HG03439 (cell line): ENCODE measurements around the gene PLXNB1.

Source experiments
- ATAC-seq: cut with Tn5 transposase; IDR thresholded peaks from one replicate; pipeline ENCODE4 v1.9.1; 2021; ENCODE audit warnings: mild to moderate bottlenecking, moderate library complexity; ENCODE audit not compliant: unreplicated experiment

Gene PLXNB1

GRCh38 chr3:48435223-48435595, 5.3 kb upstream of the PLXNB1 start:
- ATAC-seq: no peak

DNA sequence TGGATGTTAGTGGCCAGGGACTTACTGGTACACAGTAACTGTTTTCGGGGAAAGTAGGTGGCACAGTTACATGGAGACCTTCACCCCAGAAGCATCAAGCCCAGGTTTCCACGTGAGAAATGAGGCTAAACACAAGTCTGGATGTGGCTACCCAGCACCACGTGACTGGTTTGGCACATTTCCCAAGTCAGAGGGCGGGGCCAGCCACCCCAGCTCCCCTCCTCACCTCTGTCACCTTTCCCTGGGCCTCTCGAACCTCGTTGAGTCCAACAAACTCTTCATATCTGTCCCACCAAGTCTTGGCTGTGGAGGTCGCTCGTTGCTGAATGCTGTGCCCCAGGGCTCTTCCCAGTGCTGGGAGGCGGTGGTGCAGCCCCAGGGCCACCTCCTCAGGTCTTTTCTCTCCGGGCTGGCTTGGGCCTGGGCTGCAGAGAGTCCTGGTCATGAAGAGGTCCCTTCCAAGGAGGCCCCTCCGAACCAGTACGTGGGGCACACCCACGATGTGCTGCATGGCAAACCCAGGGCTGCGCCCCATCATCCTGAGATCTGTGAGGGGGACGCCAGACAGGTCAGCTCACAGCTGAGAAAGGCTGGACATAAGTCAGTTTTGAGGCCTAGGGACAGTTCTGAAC, 4.8 kb upstream of the PLXNB1 start:
- ATAC-seq: no peak

DNA sequence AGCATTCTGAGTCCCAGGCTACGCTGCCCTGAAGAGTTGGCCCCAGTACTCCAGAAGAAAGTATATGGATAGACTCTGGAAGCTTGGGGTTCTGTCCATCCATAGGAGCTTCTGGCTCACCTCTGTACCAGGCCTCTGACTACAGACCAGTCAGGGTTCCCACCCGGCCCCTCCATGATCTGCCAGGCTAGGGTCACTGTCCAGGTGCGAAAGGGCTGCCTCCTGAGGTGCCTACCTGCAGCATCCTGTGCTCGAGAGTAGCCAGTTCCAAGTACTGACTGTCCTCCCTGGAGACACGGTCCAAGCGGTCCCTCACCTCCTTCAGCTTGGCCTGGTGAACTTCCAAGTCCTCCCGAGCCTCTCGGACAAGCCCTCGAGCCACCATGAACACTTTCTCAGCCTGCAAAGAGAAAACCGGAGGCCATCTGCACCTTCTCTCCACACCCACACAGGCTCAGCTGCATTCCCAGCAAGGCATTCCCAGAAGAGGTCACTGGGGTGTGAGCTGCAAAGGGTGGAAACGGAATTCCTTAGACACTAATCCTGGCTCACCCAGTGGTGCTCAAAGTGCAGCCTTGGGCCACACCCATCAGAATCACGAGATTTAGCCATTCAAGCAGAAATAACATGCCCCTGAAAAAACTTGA, 3.7 kb upstream of the PLXNB1 start:
- no peak for ATAC-seq

- ATAC-seq: no peak
Measured at GRCh38 chr3:48432411-48433371, 2.8 kb upstream of the PLXNB1 start.

DNA sequence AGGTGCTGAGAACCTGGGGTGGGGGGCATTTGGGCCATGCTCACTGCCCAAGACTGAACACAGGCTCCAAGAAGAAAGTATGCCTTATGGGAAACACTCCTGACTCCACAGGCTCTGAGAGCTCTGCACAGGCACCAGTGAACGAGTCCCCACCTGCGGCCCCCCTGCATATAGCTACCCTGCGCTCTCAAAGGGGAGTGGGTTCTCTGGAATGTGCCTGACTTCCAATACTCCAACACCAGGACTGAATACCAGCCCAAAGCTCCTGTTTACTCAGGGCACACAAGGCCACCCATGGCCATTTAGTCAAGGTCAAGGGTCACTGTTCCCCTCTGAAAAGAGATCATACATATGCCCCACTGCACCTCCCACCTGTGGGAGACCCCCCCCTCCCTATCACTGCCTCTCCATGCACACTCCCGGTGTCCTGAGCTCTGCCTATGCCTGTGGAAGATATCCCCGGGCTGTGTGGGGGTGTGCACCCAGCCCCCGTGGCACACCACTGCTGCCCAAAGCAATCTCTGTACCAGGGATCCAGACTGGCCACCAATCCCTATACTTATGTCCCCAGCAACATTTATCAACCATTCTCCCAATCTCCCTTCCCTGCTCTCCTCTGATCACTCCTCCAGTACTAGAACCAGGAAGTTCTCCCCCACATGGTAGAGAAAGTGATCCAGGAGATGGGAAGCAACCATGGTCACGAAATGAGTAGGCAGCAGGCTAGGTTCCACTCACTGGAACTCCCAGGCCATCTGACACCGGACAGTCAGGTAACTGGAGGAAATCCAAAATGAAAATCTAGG, 1.5 kb upstream of the PLXNB1 start:
- no peak for ATAC-seq

- ATAC-seq: no peak
Measured at GRCh38 chr3:48430708-48431101, 819 bp upstream of the PLXNB1 start.

GRCh38 chr3:48429317-48429959, 448 bp downstream of the PLXNB1 start:
- no peak for ATAC-seq

DNA sequence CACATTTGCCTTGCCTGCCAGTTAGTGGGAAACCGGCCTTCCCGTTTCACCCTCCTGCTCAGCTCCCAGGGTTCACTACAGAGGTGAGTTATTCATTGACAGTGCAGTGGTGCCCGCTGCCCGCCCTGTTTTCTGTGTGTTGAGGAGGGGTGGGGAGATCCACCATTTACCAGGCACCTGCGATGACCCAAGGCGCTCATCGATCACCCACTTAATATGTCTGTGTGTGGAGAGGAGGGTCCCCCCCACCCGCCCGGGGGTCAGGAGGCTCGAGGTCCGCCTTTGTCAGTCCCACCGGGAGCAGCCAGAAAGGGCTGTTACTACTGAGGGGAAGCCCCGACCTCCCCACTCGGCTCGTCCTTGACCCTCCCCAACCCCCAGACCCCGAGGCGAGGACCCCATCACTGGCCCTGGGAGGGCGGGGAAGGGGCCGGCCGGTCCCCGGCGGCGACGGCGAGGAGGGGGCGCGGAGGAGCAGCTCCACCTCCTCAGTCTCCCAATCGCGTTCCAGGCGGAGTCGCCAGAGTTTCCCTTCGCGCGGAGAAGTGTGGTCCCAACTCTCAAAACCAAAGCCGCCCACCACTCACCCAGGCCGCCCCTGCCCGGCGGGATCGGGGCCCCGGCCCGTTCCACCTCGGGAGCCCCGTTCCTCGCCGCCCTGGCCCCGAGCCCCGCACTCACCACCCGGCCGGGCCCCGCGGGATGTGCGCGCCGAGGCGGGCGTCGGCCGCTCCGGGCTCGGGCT, 1.1 kb downstream of the PLXNB1 start:
- no peak for ATAC-seq

DNA sequence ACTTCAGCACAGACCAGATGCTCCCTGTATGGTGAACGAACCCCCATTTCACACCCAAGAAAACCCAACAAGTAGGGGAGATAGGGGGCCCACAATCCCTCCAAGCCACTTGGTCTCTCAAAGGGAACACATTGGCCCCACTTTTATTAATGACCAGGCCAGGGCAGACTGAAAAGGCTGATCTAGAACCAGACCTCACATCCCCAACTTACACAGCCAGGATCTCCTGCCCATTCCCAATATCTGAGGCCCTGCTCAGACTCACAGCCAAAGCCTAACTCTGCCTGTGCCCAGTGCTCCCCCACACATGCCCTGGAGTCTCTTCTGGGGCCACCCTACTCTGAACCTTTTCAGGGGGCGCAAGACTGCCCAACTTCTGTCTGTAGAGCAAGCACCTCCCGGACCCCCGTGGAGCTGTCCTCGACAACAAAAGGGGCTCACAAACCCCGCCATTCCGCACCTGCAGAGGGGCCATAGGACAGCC, 1.8 kb downstream of the PLXNB1 start:
- ATAC-seq: no peak

DNA sequence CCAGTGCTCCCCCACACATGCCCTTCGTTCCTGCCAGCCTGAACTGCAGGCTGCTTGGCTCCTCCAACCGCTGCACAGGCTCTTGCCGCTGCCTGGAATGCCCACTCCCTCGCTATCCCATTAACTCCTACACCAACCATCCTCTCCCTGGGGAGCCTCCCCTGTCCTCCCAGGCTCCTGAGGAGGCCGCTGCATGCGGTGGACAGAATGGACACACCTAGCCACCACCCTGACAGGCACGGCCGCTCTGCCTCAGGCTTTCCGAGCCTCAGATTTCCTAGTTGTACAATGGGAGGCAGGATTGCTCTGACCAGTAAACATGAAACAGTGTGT, 2.3 kb downstream of the PLXNB1 start:
- no peak for ATAC-seq

DNA sequence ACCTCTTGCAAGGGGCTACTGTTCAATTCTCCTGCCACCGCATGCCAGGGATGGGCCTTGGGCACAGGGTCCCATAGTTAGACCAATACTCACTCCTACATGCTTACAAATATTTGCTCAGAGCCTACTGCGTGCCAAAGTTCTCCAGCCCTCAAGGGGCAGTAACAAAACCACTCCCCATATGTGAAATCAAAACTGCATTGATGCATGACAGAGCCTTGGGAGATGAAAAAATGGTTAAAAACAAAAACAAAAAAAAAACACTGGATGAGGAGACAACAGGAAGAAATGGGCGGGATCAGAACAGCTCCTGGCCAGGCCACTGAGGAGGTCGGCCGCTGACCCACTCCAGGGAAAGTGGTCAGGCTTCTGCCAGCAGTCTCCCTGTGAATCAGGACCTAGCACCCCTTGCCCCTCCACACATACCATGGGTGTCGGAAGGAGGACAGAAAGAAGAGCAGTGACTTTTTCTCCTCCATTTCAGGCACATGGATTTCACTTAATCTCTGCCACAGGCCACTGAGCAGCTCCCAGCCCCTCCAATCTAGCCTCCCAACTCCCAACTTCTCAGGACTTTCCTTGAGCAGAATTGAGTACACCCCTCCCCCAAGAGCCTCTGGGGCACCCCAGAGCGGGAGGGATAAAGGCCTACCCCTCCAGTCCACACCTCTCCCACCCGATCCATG, 2.8 kb downstream of the PLXNB1 start:
- ATAC-seq: no peak

DNA sequence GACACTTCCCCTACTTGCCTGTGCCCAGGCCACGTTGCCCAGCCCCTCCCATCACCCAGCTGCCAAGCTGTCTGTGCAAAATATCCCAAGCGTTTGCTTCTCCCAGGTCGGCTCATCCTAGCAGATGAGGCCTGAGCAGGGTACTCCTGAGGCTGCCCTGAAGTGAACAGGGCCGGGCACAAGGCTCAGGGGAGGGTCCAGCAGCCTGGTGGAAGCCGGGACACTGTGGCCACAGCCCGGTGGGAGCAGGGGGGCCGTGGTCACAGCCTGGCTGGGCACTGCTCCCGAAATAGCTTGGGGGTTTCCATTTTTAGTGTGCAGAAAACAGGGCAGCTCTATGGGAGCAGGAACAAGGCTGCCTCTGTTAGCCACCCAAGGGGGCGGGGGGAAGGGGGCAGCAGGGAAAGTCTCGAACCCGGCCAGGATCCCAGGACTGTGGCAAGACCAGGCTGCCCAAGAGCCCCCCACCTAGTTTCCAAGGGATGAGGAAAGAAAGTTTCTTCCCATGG, 3.4 kb downstream of the PLXNB1 start:
- ATAC-seq: no peak

GRCh38 chr3:48425281-48425812, 4.5 kb downstream of the PLXNB1 start:
- no peak for ATAC-seq

DNA sequence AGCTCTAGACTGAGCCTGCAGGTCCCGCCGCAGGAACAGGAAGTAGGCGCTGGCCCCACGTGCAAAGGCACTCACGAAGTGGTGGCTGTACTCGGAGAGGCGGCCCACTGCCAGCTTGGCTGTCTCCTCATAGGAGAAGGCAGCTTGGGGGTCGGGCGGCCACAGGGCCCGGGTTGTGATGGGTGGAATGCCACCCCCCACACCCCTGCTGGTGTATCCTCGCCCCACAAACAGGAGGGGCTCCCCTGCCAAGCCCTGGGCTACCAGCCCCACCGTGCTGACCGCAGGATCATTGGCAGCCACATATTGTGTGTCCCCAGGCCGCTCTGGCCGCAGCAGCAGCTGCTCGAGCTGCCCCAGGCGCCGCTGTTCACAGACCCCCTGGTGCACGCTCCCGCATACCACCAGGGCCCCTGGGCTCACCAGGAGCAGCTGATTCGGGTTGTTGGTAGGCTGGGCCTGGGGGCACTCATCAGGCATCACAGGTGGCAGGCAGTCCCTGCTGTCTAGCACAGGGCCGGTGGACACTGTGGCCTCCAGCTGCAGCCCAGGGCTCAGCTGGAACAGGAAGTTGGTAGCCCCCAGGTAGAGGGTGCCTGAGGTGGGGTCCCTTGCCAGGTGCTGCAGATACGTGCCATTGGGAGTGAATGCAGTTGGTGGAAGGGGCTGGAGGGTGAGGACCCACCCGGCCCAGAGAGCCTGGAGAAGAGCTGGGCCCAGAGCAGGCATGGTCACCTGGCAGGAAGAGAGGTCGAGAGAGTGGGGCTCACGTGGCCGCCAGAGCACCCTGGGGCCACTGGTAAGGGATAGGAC, 5.8 kb downstream of the PLXNB1 start:
- ATAC-seq: no peak

DNA sequence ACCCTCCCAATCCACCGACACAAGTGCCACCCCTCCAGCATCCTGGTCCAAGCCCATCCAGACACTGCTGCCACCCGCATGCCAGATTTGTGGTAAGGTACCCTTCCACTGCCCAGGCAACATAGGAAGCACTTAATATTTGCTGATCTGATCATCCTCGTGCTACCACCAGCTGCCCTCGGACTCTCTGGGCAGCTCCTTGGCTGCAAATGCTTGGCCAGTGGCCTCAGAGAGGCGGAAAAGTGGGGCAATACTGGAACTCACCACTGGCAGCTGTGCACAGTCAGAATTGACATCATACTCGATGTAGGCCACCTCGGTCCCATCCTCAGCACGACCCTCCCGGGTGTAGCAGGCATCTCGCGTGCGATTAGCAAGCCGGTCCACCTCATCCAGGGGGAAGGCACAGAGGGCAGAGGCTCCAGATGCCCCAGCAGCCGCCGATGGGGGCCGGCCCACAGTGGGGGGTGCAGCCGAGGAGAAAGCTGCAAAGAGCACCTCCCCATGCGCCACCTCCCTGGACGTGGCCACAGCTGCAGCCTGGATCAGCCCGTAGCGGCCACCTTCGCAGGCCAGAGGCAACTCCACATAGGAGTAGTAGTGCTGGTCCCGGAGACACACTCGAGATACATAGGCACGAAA, 6.5 kb downstream of the PLXNB1 start:
- ATAC-seq: no peak

GRCh38 chr3:48422681-48423080, 7.2 kb downstream of the PLXNB1 start:
- no peak for ATAC-seq

DNA sequence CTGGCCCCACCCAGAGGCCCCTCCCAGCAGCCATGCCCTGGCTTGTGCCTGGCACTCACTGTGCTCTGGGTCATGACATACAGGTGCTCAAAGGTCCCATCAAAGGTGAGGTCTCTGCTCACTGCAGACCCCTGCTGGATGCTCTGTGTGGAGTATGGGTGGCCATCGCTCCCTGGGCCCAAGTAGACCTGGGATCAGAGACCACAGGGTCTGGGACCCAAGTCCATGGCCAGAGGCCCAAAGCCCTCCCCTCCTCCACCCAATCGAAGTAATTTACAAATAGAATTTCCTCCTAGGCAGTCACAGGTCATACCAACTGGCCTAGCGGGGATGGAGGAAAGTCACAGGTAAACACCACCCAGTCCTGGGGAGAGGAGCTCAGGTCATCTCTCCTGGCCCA, 7.6 kb downstream of the PLXNB1 start:
- ATAC-seq: no peak
